Gastroesophageal sphincter (tissue), 3 donors: ENCODE data around the gene IL19.

Experiments used
- EP300 ChIP-seq: sonication (generic); formaldehyde crosslinking; IDR thresholded peaks from one replicate; pipeline ENCODE4 v1.6.1; 2017; ENCODE audit warnings: antibody characterized with exemption, mild to moderate bottlenecking
- POLR2A ChIP-seq, 2 donors: fragments of 450-650 bp; IDR thresholded peaks; one replicate each; pipeline ENCODE4 v1.6.1; 2017; ENCODE audit warnings: antibody characterized with exemption in 2 of 2, mild to moderate bottlenecking in 2 of 2, moderate library complexity in 1 of 2
- TF ChIP-seq, protein P1 (sequence below), 4 experiments: fragments of 200-600 bp in 2 of 4; fragments of 450-650 bp in 2 of 4; sonication (generic) in 1 of 4; IDR thresholded peaks; one replicate each; pipeline ENCODE4 v1.5.1; 2017 to 2019; ENCODE audit warnings: antibody characterized with exemption in 4 of 4, mild to moderate bottlenecking in 2 of 4, moderate library complexity in 2 of 4

DNA sequence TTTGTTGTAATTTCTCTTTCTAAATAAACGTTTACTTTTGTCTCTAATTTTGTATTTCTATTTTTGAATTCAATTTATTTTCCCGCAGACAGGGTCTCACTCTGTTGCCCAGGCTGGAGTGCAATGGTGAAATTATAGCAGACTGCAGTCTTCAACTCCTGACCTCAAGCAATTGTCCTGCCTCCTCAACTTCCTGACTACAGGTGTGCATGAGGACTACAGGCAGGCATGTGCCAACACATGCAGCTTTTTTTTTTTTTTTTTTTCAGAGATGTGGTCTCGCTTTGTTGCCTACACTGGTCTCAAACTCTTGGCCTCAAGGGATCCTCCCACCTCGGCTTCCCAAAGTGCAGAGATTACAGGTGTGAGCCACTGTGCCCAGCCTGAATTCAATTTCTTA lies 58.2 kb downstream of the IL19 start:
- no peak for TF ChIP-seq POLR2A (IDR thresholded peaks at IDR 0.05)
- TF ChIP-seq, protein P1, sequence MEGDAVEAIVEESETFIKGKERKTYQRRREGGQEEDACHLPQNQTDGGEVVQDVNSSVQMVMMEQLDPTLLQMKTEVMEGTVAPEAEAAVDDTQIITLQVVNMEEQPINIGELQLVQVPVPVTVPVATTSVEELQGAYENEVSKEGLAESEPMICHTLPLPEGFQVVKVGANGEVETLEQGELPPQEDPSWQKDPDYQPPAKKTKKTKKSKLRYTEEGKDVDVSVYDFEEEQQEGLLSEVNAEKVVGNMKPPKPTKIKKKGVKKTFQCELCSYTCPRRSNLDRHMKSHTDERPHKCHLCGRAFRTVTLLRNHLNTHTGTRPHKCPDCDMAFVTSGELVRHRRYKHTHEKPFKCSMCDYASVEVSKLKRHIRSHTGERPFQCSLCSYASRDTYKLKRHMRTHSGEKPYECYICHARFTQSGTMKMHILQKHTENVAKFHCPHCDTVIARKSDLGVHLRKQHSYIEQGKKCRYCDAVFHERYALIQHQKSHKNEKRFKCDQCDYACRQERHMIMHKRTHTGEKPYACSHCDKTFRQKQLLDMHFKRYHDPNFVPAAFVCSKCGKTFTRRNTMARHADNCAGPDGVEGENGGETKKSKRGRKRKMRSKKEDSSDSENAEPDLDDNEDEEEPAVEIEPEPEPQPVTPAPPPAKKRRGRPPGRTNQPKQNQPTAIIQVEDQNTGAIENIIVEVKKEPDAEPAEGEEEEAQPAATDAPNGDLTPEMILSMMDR (IDR thresholded peaks at IDR 0.05), result no peak
- no peak for TF ChIP-seq EP300
